HG03196 (cell line): ENCODE data around the gene TMOD1.

Source experiments
- ATAC-seq: cut with Tn5 transposase; IDR thresholded peaks from one replicate; pipeline ENCODE4 v1.9.1; 2021; ENCODE audit not compliant: unreplicated experiment

Gene TMOD1

DNA sequence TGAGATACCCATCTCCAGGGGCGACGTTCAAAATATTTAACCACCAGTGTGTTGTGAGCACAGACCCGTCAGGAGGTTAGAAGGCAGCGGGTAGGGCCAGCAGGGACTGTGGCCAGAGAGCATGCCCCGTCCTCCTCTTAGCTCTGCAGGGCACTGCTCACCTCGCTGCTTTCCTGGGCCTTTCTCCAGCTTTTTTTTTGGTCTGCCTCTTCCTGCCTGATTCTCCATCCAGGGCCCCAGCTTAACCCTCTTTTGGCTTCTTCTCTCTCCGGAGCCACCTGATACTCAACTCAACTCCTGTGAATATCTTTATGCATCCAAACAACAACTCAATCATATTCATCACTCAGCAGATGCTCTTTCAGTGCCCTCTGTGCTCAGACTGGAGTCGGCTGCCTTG, 44.0 kb downstream of the TMOD1 start:
- ATAC-seq = no peak

- no peak for ATAC-seq
Observed at GRCh38 chr9:97547098-97547829, 45.8 kb downstream of the TMOD1 start.

GRCh38 chr9:97548379-97548778, 46.9 kb downstream of the TMOD1 start:
- no peak for ATAC-seq

DNA sequence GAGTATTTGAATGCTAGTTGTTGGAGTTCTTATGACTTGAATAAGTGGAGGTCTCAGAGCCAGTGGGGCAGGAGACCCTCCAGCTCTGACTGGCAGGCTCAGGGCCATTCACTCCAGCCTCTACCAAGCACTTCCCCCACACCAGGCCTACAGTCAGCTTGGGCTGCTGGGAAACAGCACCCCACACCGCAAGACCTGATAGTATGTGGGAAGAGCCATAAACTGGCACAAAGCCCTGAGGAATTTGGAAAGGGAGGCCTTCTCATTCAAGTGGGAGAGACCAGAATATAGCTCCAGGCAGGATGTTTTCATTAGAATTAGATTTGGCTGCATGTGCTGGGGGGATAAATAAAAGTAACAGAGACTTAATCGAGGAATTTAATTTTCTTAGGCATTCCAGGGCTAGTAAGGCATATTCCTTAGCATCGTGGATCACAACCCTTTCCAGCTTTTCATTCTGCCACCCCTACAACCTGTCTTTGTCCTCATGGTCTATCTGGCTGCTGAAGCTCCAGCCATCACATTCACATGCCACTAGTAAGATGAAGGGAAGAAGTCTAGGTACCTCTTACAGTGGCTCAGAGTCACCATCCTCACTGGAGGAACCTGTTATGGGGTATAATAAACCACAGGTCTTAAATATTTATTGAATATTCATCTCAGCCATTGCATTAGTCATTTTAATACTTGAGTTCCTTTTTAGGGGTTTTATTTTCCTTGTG, 47.5 kb downstream of the TMOD1 start:
- ATAC-seq = no peak

- ATAC-seq = no peak
Observed at GRCh38 chr9:97550386-97550785, 48.9 kb downstream of the TMOD1 start.

DNA sequence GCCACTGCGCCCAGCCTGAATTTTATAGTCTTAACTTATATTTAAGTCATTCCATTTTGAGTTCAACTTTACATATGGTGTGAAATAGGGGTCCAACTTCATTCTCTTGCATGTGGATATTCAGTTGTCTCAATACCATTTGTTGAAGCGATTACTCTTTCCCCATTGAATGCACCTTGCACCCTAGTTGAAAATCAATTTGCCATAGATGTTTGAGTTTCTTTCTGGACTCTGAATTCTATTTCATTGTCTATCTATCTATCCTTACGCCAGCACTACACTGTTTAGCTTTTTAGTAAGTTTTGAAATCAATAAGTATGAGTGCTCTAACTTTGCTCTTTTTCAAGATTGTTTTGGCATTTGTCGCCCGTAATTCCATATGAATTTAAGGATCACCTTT, 49.8 kb downstream of the TMOD1 start:
- ATAC-seq = no peak

DNA sequence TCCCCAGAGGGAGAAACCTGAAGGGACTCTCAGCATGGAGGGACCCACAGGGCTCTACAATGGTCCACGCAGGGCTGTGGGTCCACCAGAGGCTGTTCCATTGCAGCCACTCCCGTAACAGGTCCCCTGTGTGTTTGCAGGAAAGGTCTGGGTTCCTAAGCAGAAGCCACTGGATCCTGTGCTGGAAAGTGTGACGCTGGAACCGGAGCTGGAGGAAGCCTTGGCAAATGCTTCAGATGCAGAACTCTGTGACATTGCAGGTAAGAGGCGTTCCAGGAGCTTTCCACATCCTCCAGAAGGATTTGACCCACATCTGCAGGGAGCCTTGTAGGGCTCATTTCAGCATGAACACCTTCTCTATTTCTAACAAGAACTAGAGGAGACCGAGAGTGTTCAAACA, 51.7 kb downstream of the TMOD1 start:
- ATAC-seq = no peak

DNA sequence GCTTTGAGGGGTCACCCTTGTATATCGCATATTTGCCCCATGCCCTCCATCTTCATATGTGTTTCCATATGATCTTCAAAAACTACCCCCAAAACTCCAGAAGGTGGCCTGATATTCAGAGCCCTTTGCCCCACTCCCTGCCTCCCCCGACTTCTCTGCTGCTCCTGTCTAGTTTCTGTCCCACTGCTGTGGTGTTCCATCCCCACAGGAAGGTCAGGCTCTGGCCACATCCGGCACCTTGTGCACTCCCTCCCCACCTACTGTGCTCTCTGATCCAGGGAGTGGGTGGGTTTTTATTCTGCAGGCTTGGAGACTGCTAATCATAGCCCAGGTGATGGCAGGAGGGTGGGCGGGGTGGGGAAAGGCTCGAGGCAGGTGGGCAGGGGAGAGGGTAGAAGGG, 52.4 kb downstream of the TMOD1 start:
- ATAC-seq = no peak

DNA sequence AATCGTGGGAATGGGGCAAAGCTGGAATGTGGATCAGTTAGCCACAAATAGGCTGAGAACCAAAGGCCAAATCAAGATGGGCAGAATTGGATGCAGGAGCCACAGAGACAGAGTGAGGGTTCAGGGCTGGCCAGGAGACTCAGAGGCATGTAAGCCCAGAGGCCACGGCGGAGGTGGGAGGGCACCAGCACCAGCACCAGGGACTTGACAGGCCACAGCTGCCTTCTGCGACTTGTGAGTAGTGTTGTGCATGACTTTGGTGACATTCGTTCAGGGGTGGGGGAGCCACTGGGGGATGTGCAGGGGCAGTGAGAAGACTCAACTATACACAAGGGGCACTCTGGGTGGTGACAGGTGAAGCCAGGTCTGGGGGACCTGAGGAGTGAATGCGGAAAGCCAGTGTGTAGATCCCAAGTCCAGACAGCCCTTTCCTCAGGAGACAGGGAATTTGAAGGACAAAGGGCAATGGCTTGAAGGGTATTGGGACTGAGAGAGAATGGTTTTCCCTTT, 53.2 kb downstream of the TMOD1 start:
- no peak for ATAC-seq

DNA sequence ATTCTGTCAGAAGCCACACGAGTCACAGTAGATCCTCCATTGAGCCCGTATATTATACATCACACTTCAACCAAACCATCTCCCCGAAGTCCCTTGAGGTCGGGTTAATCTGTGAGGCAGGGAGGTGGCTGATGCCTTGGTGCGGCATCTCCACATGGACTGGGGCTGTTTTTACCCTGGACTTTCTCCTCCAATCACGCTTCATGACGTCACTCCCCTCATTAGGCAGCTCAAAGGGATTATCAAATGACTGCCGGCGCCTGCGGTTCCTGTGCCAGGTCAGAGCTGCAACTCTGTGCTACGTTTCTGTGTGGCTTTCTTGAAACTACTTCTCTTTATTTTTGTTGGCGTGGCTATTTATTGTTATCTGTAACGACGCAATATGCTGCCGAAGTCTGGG, 53.7 kb downstream of the TMOD1 start:
- no peak for ATAC-seq

- ATAC-seq = no peak
Observed at GRCh38 chr9:97556036-97556720, 54.7 kb downstream of the TMOD1 start.

DNA sequence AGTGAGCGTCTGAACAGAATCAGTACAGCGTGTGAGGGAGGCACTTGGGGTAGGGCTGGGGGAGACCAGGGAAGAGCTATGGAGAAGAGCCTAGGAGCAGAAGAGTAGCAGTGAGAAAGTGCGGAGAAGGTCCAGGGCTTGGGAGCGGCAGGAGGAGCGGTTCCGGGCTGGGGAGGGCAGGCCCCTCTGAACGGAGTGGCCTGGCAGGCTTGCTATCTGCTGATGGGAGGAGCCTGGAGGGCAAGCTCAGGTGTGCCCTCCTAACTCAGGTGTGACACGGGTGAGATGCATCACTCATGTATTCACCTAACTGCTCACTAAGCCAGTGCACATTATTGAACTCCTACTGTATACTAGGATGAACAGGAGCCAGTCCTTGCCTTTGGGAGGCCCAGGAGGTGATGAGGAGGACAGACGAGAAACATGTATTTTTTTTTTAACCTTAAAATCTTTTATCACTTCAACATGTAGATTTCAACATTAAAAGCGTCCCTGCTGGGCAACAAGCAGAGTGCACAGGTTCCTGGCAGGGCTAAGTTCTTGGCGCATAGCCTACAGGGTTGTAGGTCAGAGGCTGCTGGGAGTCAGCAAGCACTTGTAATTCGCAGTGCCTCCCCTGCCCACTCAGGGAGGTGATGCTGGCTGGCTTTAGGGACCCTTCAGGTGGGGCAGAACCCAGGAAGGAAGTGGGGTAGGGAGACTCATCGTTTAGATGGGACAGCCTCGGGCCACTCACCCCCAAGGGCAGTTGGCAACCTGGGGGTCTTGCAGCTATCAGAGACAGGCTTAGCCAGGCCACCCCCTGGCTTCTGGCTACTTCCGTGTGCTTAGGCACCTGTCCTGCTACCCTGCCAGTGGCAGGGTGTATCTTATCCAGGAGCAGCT, 55.5 kb downstream of the TMOD1 start:
- no peak for ATAC-seq

GRCh38 chr9:97557606-97558095, 56.2 kb downstream of the TMOD1 start:
- ATAC-seq = no peak

- ATAC-seq = peak; percentile 28
Observed at GRCh38 chr9:97558701-97559101, 57.2 kb downstream of the TMOD1 start.

GRCh38 chr9:97559111-97559514, 57.6 kb downstream of the TMOD1 start:
- peak; percentile 67 for ATAC-seq

DNA sequence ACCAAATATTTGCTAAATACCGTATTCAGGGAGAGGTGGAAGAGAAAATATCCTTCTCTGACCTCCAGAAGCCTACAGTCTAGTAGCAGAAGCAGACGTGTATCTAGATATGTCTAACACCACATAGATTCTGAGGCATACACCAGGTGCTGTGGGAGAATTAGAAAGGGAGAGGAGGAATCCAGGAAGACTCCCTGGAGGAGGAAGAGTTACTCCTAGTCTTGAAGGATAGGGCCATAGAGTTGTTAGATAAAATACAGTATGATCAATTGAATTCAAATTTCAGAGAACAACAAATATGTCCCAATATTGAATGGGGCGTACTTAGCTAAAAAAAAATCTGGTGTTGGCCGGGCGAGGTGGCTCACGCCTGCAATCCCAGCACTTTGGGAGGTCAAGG, 58.7 kb downstream of the TMOD1 start:
- ATAC-seq = no peak

DNA sequence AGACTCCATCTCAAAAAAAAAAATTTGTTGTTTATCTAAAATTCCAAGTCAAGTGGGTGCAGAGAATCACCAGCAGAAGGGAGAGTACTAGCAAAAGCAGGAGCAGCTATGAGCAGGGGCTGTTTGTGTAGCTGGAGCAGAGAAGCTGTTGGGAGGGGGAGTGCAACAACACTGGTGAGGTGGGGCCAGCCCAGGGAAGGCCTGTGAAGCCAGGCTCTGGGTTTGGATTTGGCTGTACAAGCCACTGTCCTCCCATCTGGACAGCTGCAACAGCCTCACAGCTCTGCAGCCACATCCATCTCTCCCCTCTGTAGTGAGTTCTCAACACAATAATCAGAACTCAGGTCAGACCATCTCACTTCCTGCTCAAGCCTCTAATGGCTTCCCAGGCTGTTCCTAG, 59.4 kb downstream of the TMOD1 start:
- no peak for ATAC-seq

GRCh38 chr9:97561501-97561900, 60.0 kb downstream of the TMOD1 start:
- no peak for ATAC-seq

- no peak for ATAC-seq
Observed at GRCh38 chr9:97562542-97562941, 61.1 kb downstream of the TMOD1 start.

GRCh38 chr9:97563458-97564135, 62.1 kb downstream of the TMOD1 start:
- no peak for ATAC-seq
